ENCODE data around the gene TECTA.

DNA sequence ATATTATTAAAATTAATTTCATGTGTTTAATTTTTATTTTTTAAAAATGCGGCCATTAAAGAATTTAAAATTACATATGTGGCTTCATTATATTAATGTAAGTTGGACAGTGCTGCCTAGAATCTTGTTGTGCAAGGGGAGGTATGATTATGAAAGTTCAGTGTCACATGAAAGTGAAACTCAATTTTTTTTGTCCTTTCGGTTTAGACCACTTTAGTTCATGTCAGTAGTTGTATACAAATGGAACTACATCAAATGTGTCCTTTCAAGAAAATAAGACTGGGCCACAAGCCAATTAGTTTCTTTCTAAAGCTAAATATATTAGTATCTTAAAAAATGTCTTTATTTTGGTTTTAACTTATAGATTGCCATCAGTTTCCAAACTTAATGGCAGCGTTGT is 41.4 kb upstream of the TECTA start:
- TF ChIP-seq, protein P1, sequence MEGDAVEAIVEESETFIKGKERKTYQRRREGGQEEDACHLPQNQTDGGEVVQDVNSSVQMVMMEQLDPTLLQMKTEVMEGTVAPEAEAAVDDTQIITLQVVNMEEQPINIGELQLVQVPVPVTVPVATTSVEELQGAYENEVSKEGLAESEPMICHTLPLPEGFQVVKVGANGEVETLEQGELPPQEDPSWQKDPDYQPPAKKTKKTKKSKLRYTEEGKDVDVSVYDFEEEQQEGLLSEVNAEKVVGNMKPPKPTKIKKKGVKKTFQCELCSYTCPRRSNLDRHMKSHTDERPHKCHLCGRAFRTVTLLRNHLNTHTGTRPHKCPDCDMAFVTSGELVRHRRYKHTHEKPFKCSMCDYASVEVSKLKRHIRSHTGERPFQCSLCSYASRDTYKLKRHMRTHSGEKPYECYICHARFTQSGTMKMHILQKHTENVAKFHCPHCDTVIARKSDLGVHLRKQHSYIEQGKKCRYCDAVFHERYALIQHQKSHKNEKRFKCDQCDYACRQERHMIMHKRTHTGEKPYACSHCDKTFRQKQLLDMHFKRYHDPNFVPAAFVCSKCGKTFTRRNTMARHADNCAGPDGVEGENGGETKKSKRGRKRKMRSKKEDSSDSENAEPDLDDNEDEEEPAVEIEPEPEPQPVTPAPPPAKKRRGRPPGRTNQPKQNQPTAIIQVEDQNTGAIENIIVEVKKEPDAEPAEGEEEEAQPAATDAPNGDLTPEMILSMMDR (IDR thresholded peaks at IDR 0.05) = no peak
- no peak for TF ChIP-seq POLR2A (IDR thresholded peaks at IDR 0.05)
- no peak for TF ChIP-seq EP300 (IDR thresholded peaks at IDR 0.05)

Measured in tibial nerve (tissue), 4 donors.